Breast epithelium (tissue), 3 donors: ENCODE data around the gene GPR173.

Experiments
- POLR2A ChIP-seq: fragments of 450-650 bp; IDR thresholded peaks from one replicate; pipeline ENCODE4 v1.6.1; 2016; ENCODE audit warnings: antibody characterized with exemption, mild to moderate bottlenecking, moderate library complexity
- TF ChIP-seq, protein P1 (sequence below), 3 donors: fragments of 450-650 bp; IDR thresholded peaks; one replicate each; pipeline ENCODE4 v1.5.1; 2016 to 2017; ENCODE audit warnings: antibody characterized with exemption in 3 of 3, mild to moderate bottlenecking in 3 of 3, moderate library complexity in 3 of 3

DNA sequence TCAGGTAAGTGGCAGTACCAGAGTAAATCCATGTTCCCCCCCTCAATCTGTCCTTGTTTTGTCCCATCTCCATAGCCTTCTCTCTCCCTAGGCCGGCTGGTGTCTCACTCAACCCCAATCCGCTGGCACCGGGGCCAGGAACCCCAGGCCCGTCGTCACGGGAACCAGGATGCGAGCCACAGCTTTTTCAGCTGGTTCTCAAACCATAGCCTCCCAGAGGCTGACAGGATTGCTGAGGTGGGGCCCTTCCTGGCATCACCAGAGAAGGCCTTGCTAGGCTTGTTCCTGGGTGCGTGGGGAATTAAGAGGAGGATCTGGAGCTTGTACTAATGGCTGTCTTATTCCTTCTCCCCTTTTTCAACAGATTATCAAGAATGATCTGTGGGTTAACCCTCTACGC is 36.3 kb downstream of the GPR173 start:
- TF ChIP-seq, protein P1, sequence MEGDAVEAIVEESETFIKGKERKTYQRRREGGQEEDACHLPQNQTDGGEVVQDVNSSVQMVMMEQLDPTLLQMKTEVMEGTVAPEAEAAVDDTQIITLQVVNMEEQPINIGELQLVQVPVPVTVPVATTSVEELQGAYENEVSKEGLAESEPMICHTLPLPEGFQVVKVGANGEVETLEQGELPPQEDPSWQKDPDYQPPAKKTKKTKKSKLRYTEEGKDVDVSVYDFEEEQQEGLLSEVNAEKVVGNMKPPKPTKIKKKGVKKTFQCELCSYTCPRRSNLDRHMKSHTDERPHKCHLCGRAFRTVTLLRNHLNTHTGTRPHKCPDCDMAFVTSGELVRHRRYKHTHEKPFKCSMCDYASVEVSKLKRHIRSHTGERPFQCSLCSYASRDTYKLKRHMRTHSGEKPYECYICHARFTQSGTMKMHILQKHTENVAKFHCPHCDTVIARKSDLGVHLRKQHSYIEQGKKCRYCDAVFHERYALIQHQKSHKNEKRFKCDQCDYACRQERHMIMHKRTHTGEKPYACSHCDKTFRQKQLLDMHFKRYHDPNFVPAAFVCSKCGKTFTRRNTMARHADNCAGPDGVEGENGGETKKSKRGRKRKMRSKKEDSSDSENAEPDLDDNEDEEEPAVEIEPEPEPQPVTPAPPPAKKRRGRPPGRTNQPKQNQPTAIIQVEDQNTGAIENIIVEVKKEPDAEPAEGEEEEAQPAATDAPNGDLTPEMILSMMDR (IDR thresholded peaks at IDR 0.05) = no peak
- TF ChIP-seq POLR2A = no peak
